Middle frontal gyrus (tissue), 1 donor: ENCODE data around the gene VCP.
"Not testable (repeated sequence)": the region's sequence is repeated elsewhere in the genome, so short reads cannot be mapped to it uniquely, and the experiment has no call there.

ENCODE experiments used
- DNase-seq: peaks from one replicate; pipeline ENCODE4 v3.0.0-alpha.2; 2015; ENCODE audit warnings: low spot score; ENCODE audit errors: extremely low spot score

The VCP gene

DNA sequence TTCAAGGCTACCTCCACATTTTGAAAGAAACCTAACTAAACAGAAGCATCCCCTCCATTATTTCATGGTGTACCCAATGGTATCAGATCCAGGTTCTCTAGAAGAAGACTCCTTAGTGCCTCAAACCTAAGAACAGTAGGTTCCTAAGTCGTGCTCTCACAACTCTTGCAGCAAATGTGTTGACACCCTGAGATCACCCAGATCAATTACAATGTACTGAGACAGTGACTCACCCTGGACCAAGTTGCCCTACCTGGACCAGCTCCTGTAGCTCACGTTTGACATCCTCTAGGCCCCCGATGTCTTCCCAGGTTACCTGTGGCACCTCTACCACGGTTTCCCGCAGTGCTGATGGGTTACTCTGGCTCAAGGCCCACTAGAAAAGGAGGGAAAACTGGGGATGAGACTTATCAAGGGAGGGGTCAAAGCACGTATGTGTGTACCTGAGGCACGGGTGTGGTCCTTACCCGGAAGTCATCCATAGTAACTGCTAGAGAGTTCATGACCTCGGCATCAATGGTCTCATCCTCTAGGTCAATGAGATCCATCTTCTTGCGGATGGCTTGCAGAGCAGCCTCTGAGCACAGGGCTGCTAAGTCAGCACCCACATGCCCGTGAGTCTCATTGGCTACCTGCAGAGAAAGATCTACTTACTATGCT, 11.7 kb downstream of the VCP start:
- no peak for DNase-seq

DNA sequence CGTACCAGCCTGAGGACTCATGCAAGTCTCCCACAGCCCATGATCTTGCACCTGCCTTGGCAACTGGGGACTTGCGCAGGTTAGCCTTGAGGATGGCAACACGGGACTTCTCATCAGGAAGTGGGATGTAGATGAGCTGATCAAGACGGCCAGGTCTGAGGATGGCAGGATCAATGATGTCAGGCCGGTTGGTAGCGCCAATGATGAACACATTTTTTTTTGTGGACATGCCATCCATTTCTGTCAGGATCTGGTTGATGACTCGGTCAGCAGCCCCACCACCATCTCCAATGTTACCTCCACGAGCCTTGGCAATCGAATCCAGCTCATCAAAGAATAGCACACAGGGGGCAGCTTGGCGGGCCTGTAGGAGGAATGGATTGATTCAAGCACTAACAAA, 13.0 kb downstream of the VCP start:
- no peak for DNase-seq

DNA sequence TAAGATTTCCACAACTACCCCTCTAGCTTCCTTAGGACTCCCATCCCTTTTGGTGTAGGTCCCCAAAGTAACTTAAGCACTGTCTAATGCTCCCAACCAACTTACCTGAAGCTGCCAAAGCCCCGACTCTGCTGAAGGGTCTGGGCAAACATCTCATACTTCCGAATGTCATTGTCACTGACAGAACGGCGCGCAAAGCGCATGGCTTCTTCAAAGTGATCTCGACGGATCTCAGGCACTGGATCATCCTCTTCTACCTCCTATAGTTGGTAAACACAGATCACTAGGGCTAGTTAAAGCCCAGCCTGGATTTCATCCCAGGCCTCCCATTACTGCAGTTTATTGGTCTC, 15.2 kb downstream of the VCP start:
- no peak for DNase-seq

DNA sequence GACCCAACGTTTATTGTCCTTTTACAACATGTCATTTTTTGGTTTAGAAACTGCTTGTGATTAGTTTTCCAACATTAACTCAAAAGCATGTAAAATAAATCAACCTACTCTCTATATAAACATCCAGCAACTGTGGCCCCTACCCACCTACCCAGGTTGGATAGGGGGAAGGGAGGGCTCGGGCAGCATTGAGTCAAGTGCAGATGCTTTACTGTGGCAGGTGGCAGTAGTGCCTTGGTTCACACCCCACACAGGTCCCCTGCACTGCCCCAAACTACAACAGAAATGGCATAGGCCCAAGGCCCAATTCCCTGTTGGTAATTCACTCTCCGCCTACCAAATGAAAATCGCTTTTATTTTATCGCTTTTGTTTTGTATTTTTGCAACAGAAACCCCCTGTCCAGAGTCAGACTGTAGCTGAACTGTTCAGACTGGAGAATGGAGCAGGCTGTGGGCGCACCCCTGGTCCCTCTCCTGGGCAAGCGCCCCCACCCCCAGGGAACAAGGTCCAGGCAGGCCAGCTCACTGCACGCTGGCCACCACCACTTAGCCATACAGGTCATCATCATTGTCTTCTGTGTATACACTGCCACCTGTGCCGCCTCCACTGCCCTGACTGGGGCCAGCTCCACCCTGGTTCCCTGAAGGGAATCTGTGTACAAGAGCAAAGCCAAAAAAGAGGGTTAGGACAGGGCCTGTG, 15.7 kb downstream of the VCP start:
- DNase-seq: no peak

DNA sequence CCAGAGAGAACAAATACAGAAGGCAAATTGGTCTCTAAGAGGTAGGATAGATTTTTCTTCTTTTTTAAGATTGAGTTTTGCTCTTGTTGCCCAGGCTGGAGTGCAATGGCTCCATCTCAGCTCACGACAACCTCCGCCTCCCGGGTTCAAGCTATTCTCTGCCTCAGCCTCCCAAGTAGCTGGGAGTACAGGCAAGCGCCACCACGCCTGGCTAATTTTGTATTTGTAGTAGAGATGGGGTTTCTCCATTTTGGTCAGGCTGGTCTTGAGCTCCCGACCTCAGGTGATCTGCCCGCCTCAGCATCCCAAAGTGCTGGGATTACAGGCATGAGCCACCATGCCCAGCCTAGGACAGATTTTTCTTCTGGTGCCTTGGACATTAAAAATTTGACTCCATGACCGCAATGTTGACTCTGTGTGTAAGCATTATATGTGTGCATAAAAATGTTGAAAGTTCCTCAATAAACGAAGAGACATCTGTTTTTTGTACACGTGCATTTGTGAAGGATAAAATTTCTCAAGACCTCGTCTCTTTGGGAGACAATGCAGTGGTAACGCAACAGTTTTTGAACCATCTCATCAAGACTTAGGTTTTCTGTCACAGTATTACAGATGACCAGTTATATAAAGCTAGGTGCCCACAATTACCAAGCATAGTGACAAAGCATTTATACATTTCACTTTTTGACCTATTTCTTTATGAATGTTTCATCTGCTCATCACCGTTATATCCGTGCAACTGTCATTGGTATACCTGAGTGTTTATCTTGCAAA, 17.4 kb downstream of the VCP start:
- no peak for DNase-seq

DNA sequence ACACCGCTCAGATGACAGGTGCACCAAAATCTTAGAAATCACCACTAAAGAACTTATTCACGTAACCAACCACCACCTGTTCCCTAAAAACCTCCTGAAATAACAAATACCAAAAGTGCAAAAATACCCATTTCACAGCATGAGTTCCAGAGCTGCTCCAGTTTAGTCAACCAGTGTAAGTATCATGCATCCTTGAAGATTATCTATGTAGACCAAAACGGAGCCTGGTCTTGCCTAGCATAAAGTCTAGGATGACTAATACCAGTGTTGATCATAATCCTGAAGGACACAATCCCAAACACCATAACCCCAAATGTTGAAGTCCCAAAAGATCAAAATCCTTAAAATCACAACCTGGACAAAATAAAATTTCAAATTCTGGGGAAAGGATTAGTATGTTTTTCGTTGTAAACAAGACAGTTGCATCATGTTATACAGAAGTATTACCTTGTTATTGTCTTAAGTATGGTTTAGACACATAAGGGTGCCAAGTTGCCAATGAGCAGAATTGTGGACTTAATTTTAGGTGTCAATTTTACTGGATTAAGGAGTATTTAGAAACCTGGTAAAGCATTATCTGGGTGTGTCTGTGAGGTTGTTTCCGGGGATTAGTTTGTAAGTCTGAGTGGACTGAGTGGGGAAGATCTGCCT, 18.1 kb downstream of the VCP start:
- no peak for DNase-seq

DNA sequence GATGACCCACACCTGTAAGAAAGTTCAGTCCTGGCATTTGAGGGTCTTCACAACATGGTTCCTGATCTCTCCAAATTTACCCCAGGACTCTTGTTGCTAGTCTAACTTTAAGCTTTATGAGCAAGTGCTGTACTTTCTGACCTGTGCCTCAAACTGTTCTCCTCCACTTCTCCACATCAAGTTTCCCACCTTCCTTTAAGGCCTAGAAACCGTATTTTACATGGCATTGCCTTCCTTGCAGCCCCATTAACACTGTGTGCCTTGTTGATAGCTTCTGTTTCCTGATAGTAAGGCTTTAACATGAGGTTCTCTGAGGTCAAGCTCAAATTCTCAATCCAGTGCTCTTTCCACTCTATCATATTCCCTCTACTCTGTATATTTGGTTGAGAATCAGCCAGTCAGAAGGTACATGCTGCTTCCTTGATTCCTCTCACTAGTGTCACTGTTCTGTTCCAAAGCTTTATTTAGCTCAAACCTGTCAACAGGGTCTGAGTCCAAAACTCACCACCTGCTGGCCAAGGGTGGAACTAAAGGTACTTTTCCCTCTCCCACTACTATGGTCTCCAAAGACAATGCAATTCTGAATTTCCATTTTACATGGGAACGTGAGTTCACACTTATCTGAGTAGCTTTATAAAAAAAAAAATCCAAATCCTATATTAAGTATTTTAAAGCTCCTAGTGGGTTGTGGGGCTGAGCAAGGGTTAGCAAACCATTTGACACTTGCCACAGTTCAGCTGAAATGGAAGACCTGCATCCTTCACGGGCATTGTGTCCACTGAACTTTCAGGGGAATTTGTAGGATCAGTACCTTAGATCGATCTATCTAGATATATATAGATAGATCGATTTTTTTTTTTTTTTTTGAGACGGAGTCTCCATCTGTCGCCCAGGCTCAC, 21.1 kb downstream of the VCP start:
- peak; percentile 6 for DNase-seq

DNA sequence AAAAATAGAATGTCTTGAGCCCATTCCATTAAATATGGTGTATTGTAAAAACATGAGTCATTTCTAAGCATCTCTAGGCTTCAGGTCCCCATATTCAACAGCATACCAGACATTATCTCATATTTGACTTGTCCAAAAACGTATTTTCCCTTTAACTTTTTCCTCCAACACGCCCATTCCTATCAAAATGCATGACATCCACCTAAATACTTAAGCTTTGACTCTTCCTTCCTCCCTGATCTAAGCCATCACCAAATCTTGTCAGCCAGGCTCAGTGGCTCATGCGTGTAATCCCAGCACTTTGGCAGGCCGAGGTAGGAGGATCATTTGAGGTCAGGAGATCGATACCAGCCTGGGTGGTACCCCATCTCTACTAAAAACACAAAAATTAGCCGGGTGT, 23.9 kb downstream of the VCP start:
- no peak for DNase-seq

DNA sequence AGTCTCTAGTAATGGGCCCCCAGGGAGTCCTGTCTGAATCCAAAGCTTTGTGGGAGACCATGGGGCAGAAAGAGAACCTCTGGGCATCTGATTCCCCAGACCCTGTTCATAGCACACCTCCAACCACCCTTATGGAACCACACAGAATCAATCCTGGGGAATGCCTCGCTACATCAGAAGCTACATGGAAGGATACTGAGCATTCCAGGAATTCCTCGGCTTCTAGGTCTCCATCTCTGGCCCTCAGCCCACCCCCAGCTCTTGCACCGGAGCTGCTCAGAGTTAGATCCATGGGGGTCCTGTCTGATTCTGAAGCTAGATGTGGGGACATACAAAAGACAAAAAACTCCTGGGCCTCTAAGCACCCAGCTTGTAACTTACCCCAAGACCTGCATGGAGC, 28.4 kb downstream of the VCP start:
- no peak for DNase-seq

DNA sequence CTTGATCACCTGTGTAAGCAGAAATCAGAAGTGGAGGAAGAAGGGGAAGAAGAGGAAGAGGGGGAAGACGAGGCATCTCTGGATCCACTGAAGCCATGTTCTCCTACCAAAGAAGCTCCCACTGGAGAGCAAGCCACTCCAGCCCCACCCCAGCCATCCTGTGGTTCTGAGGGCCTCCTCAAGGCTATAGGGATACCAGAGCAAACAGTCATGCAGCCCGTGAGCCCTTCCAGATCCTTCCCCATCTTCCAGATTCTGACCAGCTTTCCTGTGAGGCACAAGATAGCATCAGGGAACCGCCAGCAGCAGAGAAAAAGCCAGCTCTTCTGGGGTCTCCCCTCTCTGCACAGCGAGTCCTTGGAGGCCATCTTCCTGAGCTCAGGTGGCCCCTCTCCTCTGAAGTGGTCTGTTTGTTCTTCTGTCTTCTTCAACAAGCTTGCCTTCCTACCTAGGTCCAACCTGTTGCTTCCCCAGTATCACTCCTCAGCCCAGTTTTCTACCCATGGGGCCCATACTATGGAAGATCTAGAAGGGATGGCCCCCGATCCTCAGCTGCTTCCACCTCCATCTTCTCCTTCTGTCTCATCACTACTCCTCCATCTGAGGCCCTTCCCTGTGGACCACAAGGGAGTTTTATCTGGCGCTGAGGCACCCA, 29.4 kb downstream of the VCP start:
- no peak for DNase-seq

DNA sequence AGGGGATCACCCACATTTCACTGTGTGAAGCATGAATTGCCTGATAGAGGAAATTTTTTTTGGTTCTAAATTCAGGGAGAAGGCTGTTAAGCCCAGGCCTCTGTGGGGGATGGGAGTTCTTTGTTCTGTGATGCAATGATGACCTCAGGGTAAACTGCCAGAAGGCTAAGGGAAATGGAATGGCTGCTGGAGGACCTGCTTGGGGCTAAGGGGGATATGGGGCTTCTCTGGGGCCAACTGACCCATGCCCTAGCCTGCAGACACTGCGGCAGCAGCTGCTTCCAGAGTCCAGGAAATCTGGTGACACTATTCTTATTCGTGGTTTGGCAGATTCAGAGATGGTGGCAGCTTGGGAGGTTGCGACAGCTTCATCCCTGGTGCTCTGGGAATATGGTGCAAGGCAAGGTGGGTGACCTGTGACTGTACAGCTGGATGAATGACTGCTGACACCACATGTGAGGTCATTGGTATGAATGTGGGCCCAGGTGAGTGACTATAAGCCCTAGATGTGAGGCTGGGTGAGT, 30.3 kb downstream of the VCP start:
- no peak for DNase-seq

DNA sequence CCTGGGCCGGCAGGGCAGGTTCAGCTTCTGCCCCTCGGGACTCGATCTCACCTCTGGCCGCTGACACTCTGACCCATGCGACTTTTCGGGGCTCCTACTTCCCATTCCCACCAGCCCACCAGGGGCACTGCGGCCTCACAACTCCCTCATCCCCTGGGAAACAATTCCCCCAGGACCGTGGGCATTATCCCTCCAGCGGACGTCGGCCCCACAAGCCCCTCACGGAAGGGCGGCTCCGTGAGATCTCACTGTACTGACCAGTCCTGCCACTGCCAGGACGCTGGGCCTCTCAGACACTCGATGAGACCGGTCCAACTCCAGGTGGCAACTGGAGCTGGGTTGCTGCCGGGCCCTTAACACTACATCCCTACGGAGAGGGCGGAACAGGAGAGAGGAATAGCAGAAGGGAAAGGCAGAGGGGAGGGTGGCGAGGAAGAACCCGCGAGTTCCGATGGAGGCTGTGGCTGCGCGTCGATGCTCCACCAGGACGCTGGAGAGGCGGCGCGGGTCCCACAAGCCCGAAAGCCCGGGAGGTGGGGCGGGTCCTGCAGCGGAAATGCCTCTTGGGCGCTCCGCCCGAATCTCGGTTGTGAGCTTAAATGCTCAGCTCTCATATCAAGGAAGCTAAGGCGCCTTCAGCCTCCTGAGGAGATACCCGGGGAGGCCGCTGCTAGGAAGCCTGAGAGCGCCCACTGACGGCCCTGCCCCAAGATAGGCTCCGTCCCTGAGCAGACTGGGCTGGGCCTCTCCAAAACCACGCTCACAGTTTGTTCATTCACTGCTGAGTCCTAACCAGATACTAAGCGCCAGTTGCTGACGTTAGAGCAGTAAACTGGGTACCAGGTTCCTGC, 36.3 kb downstream of the VCP start:
- no peak for DNase-seq

DNA sequence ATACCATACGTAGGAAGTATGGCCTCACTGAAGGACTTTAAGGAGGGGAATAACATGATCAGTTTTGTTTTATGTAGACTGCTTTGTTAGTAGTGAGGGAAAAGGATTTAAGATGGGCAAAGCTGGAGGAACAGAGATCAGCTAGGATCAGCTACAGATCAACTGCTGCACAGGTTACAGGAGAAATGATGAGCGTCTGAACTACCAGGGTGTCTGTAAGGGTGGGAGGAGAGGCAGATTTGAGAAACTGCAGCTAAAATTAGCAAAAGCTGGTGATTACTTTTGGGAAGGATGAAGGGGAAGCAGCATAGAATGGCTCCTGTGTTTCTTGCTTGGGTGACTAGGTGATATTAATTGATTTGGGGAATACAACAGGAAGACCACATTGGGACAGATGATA, 39.3 kb downstream of the VCP start:
- no peak for DNase-seq

DNA sequence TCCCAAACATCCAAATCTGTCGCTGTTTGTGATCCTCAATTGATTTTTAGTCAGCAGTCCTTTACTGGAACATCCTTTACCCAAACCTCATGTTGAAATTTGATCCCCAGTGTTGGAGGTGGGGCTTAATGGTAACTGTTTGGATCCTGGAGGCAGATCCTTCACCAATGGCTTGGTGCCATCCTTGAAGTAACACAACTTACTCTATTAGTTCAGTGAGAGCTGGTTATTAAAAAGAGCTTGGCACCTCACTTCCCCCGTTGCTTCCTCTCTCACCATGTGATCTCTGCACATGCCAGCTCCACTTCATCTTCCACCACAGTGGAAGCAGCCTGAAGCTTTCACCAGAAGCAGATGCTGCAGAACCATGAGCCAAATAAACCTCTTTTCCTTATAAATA, 42.6 kb downstream of the VCP start:
- DNase-seq: no peak

DNA sequence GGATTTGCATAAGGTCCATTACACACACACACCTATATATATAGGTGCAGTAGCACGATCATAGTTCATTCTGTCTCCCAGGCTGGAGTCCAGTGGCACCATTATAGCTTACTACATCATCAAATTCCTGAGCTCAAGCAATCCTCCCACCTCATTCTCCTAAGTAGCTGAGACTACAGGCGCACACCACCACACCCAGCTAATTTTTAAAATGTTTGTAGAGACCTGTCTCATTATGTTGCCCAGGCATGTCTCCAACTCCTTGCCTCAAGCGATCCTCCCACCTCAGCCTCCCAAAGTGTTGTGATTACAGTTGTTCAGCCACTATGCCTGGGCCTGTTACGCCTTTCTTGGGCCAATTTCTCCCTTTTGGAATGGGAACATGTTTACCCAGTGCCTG, 43.2 kb downstream of the VCP start:
- DNase-seq: no peak

DNA sequence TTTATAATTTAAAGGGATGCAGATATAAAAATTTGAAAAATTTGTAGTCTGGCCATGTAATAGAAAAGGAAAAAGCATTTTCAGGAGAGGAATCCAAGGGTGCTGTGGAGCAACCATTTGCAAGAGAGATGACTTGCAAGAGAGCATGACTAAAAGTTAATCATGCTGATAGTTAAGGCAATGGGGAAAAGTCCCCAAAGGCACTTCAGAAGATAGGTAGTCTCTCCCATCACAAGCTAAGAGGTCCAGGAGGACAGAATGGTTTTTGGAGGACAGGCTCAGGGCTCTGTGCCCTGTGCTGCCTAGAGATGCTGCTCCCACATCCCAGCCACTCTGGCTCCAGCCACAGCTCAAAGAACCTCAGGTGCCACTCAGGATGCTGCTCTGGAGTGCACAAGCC, 44.1 kb downstream of the VCP start:
- no peak for DNase-seq

DNA sequence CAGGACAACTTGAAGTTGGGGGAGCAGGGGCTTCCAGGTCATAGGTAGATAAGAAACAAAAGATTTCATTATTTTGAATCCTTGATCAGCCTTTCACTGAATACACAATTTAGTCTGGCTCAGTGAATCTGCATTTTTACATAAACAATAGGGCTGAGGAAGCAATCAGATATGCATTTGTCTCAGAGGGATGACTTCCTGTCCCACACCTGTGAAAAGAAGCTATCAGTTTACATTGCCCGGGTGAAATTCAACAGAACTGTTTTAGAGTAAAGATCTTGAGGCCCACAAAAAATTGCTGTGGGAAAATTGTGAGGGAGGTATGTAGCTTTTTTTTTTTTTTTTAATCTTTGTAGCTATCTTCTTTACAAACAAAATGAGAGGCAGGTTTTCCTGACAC, 44.6 kb downstream of the VCP start:
- DNase-seq: no peak

DNA sequence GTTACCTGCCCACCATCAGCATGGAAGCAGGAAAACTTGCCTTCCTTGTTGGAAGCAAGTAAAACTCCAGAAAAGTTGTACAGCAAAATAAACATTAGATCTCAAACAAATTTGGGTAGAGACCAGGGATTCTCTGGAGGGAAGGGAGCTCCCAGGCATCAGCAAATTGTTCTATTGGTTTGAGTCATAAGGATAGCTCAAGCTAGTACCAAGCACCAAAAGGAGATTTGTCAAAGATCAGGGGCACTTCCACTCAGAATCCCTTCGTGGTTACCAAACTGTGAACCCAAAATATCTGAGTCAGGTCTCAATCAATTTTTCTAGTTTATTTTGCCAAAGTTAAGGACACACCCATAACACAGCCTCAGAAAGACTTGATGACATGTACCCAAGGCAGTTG, 45.1 kb downstream of the VCP start:
- no peak for DNase-seq

DNA sequence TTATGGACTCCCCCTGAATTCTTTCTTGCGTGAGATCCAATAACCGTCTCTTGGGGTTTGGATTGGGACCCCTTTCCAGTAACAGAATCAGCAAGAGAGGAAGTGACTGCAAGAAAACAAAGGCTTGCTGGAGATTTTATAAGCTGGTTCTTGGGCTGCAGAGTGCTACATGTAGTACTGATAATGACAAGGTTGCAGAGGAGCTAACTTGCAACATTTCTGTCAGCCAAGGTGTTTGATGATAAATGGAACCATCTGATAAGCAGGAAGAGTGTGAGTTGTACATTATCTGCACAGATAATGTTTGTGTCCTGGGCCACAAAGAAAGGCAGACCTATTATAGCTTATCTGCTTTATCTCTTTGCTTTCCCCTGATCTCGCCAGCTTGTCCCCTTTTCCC, 45.8 kb downstream of the VCP start:
- no peak for DNase-seq

DNA sequence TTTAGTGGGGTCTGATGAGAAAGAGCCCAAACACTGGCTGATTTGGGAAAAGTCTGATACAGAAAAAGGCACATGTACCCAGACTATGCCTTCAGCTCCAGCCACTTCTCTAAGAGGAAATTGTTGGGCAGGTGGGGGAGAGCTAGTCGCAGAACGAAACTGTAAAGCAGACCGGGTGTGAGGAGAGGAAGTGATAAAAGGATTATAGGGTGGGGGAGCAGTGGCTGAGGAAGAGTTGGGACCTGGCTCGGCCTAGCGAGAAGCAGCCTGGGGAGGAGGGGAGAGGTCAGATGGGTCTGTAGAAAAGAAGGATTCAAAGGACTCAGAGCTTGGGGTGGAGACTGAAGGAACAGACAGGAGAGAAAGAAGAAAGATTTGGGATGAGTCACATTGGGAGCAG, 49.0 kb downstream of the VCP start:
- DNase-seq: not testable (repeated sequence)
